ENCODE data around the gene HMGN5.

- TF ChIP-seq CTCF (conservative IDR thresholded peaks at IDR 0.05; ENCODE audit: low read depth, low read length) (no peak), EZH2 (IDR thresholded peaks at IDR 0.05; ENCODE audit: borderline replicate concordance, low read depth, low read length, poor library complexity, severe bottlenecking) (no peak)
These were observed 80.0 kb downstream of the HMGN5 start for GRCh38 chrX:81121513-81122363.
